Measurements from ENCODE around the gene FOXA1. TPM values are rescaled to one million over a fixed set of nuclear protein-coding genes. Genes with fewer than 3 reads are reported as not detected.

Gene FOXA1
- total RNA-seq, 1 donor from 2014 or later: not detected

DNA sequence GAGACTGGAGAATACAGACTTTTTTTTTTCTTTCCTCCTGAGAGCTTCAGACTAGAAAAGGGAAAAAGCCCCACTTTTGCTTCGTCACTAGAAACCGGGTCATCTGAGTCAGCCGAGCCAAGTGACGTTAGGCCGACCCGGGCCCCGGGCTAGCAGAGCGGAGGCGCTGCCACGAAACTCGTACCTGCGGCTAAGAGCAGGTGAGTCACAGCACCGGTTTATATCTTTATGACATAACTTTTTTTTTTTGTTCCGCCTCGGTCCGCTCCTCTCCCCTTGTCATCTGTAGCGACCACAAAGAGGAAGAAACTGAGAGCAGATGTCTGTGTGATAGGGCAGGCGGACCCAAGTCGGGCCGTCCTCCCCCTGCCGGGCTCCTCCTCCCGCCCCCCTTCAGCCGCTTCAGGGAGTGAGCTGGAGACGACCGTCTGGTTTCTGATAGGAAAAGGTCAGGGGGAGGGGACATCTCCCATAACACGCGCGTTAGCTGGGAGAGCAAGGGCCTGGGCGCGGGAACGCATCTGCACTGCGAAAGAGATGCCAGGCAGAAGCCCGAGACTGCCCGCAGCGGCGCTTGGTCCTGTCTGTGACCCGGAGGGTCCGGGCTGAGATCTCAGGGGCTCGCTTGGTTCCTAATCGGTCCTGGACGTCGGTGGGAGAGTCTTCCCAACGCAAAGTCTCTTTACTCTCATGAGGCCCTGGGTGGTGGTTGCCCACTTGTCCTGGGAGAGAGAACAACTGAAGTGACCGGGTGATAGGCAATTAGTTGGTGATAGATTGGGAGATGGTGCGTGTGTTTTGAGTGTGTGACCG is 966 bp upstream of the FOXA1 start:
- H3K27me3 Mint-ChIP-seq (ENCODE audit: unreplicated experiment): peaks cover 43% of the 10 kb centered on the region
- peak; percentile 39 for DNase-seq
- no peaks in the 10 kb centered on the region for H3K36me3 Mint-ChIP-seq (ENCODE audit: unreplicated experiment)
- no peak overlapping the region for H3K27ac Mint-ChIP-seq (ENCODE audit: unreplicated experiment)
- H3K9me3 Mint-ChIP-seq (ENCODE audit: unreplicated experiment): peaks cover 13% of the 10 kb centered on the region
- peak overlapping the region; percentile 81 for H3K4me3 Mint-ChIP-seq (ENCODE audit: unreplicated experiment)
- peaks cover 16% of the 10 kb centered on the region for H3K4me1 Mint-ChIP-seq (ENCODE audit: low read depth, unreplicated experiment)
- TF ChIP-seq, protein P1, sequence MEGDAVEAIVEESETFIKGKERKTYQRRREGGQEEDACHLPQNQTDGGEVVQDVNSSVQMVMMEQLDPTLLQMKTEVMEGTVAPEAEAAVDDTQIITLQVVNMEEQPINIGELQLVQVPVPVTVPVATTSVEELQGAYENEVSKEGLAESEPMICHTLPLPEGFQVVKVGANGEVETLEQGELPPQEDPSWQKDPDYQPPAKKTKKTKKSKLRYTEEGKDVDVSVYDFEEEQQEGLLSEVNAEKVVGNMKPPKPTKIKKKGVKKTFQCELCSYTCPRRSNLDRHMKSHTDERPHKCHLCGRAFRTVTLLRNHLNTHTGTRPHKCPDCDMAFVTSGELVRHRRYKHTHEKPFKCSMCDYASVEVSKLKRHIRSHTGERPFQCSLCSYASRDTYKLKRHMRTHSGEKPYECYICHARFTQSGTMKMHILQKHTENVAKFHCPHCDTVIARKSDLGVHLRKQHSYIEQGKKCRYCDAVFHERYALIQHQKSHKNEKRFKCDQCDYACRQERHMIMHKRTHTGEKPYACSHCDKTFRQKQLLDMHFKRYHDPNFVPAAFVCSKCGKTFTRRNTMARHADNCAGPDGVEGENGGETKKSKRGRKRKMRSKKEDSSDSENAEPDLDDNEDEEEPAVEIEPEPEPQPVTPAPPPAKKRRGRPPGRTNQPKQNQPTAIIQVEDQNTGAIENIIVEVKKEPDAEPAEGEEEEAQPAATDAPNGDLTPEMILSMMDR (IDR thresholded peaks at IDR 0.05; ENCODE audit: partially characterized antibody, unreplicated experiment): no peak

DNA sequence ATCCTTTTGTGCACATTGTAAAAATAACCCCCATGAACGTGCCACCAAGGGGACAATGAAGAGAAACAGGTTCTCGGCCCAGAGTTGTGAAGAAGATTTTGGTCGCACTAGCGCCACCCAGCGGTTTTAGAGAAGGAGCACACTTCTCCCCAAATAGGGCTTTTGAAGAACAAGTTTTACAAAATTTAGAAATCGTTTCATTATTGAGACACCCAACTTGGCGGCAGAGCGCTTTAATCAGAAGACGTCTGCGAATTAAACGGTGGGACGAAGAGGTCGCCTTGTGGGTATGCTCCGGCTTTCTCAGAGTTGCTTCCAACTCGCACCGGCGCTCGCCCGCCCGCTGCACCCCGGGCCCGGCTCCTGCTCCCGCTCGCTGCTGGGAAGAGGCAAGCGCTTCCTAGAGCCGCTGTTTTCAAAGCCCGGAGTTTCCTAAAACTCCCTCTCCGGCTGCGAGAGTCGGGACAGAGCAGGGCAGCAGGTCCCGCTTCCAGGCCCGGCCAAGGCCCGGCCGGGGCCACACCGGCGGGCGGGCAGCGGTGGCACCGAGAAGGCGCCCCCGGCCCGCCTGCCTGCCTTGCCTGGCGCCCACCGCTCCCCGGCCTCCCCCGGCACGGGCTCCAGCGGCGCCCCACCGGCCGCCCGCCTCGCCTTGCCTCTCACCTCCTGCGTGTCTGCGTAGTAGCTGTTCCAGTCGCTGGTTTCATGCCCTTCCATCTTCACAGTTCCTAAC is 645 bp downstream of the FOXA1 start:
- Mint-ChIP-seq H3K4me1 (ENCODE audit: low read depth, unreplicated experiment) (peaks cover 16% of the 10 kb centered on the region), H3K9me3 (ENCODE audit: unreplicated experiment) (peaks cover 16% of the 10 kb centered on the region), H3K36me3 (ENCODE audit: unreplicated experiment) (no peaks in the 10 kb centered on the region), H3K27me3 (ENCODE audit: unreplicated experiment) (peaks cover 45% of the 10 kb centered on the region), H3K4me3 (ENCODE audit: unreplicated experiment) (peak overlapping the region; percentile 90), H3K27ac (ENCODE audit: unreplicated experiment) (no peak overlapping the region)
- peak; percentile 81 for DNase-seq
- TF ChIP-seq, protein P1 (IDR thresholded peaks at IDR 0.05; ENCODE audit: partially characterized antibody, unreplicated experiment): peak; percentile 95

DNA sequence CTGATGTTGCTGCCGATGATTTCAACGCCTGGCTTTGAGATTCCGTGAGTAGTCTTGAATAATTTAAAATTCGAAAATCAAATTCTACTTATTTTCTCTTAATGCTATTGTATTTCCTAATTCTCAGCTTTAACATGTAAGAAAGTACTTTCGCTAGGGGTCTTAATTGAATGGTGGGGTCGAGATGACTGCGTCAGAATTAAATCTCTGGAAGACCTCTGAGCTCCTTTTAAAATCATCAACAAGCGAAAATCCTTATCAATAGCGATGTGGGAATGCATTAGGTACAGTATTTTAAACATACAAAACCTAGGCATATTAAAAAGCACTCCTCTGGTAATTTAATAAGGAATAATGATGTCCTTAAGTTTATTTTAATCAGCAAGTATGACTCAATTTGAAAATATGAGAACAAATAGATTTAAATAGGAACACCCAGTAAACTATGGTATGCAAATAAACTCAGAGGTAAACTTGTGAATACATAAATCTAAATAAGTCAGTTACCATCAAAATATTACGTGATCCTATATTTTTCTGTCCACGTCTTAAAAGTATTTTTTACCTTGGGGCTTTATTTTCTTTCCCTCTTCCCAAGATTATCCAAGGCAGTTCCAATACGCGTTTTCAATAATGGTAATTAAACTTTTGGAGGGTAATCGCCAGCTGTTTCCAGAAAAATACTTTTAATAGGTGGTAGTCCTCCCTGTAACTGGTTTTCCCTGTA is 1.4 kb downstream of the FOXA1 start:
- Mint-ChIP-seq H3K4me3 (ENCODE audit: unreplicated experiment) (peak overlapping the region; percentile 90), H3K4me1 (ENCODE audit: low read depth, unreplicated experiment) (peaks cover 16% of the 10 kb centered on the region), H3K36me3 (ENCODE audit: unreplicated experiment) (peaks cover 5% of the 10 kb centered on the region), H3K9me3 (ENCODE audit: unreplicated experiment) (peaks cover 19% of the 10 kb centered on the region), H3K27me3 (ENCODE audit: unreplicated experiment) (peaks cover 45% of the 10 kb centered on the region), H3K27ac (ENCODE audit: unreplicated experiment) (no peak overlapping the region)
- TF ChIP-seq, protein P1 (IDR thresholded peaks at IDR 0.05; ENCODE audit: partially characterized antibody, unreplicated experiment): no peak
- no peak for DNase-seq

DNA sequence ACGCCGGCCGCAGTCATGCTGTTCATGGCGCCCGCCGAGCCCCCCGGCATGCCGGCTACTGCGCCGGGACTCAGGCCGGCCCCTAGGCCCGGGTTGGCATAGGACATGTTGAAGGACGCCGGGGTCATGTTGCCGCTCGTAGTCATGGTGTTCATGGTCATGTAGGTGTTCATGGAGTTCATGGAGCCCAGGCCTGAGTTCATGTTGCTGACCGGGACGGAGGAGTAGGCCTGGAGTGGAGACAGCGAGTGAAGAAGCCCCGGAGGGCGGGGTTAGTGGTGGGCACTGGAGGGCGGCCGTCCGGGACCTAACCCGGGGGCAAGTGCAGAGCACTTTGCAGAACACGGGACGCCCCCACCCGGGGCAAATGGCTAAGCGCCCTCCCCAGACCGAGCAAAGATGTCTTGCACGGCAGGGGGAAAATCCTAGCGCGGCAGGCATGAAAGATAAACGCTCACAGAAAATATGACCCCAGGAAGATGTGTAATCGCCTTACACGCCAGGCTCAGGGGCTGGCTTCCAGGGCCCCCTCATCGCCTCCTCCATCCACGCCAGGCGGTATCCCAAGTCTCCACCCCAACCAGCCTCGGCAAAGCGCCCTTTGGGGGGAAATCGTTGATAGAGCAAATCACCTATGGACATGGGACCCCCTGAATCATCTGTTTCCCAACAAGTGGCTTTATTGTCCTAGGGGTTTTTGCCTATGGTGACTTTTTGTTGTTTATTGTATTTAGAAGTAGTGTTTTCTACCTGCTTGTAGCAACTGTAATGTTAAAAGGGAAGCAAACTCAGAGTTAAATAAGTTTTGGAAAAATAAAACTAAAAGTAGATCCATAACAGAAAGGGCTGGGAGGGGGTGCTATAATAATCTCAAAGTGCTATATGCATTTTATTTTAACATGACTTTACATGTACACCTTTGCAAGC is 2.3 kb downstream of the FOXA1 start:
- Mint-ChIP-seq H3K27me3 (ENCODE audit: unreplicated experiment) (peaks cover 48% of the 10 kb centered on the region), H3K4me1 (ENCODE audit: low read depth, unreplicated experiment) (peaks cover 19% of the 10 kb centered on the region), H3K9me3 (ENCODE audit: unreplicated experiment) (peaks cover 19% of the 10 kb centered on the region), H3K27ac (ENCODE audit: unreplicated experiment) (no peak overlapping the region), H3K36me3 (ENCODE audit: unreplicated experiment) (peaks cover 9% of the 10 kb centered on the region), H3K4me3 (ENCODE audit: unreplicated experiment) (no peak overlapping the region)
- TF ChIP-seq, protein P1 (IDR thresholded peaks at IDR 0.05; ENCODE audit: partially characterized antibody, unreplicated experiment): no peak
- no peak for DNase-seq

Data from glutamatergic neuron (in vitro differentiated cells).